ENCODE data around the gene VWF.
A peak's percentile ranks its signal among the peaks of the same experiment; 100 is the strongest.

Gene VWF

DNA sequence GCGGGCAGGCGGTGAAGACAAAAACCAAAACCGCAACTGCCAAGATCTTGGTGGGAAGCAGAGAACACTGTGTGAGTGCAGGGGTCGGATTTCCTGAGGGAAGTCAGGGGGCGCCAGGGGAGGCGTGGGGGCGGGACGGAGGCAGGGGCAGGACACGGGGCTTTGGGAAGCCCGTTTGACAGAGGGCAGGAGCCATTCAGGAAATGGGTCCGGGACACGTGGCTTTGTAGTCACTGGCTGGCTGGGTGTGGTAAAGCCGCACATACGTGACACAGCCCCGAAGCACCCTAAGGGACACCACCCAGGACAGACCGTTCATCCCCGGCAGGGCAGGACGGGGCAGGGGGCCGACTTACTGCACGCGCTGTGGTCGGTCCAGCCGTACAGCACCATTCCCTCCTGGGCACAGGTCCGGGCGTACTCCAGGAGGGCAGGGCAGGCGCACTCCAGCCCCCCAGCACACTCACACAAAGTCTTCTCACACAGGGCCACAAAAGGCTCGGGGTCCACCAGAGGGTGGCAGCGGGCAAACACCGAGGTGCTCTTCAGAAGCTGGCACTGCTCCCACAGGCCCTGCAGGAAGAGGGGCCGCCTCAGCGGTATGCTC, 49.4 kb downstream of the VWF start:
- peak; percentile 51 for DNase-seq

GRCh38 chr12:6074427-6074826, 50.0 kb downstream of the VWF start:
- no peak for DNase-seq

DNA sequence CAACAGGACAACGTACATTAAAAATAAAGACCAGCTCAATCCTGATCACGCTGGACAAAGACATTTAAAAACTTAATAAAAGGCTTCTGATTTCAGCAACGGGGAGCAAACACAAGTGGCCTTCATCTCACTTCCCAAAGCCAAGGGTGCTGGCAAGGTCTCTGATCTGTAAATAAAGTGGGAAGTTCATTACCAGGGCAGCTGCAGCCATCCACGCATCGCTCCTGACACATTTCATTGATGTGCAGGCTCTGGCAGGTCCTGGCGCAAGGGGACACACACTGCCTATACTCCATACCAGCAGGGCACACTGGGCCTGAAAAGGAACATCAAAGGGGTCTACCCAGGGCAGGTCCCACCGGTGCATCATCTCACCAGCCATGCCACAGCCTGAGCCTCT, 51.0 kb downstream of the VWF start:
- no peak for DNase-seq

DNA sequence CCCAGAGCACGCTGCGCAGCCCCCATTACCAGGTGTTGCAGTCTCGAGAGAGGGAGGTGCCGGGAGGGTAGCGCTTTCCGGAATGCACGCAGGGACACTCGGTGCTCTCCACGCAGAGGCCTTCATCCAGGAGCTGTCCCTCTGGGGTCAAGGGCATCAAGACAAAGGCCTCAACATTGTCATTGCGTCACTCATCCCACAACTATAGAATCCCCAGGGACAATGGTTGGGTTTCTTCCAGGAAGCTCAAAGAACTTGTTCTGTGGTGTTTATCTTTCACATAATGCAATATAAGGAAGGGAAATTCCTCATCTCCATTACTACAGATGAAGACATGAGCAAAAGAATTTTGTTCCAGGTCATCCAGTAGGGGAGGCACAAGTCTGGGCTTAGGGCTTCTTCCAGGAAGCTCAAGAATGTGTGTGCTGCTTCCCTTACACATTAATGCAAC, 52.1 kb downstream of the VWF start:
- DNase-seq, result no peak

GRCh38 chr12:6071589-6071988, 52.9 kb downstream of the VWF start:
- DNase-seq, result no peak

GRCh38 chr12:6070472-6071257, 53.8 kb downstream of the VWF start:
- no peak for DNase-seq

- DNase-seq, result peak; percentile 40
Measured at GRCh38 chr12:6069437-6070093, 54.9 kb downstream of the VWF start.

DNA sequence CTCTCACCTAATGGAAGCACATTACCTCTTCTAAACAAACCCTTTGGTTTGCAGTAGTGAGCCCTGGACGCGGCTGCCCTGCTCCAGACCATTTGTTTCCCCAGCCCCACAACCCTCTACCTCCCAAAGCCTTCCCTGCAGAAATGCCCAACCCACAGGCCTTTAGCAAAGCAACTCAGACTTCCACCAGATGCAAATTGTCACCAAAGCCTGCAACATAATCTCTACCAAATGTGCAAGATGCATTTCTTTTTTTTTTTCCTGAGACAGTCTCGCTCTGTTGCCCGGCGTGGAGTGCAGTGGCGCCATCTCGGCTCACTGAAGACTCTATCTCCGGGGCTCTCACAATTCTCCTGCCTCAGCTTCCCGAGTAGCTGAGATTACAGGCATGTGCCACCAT, 56.2 kb downstream of the VWF start:
- DNase-seq, result no peak

DNA sequence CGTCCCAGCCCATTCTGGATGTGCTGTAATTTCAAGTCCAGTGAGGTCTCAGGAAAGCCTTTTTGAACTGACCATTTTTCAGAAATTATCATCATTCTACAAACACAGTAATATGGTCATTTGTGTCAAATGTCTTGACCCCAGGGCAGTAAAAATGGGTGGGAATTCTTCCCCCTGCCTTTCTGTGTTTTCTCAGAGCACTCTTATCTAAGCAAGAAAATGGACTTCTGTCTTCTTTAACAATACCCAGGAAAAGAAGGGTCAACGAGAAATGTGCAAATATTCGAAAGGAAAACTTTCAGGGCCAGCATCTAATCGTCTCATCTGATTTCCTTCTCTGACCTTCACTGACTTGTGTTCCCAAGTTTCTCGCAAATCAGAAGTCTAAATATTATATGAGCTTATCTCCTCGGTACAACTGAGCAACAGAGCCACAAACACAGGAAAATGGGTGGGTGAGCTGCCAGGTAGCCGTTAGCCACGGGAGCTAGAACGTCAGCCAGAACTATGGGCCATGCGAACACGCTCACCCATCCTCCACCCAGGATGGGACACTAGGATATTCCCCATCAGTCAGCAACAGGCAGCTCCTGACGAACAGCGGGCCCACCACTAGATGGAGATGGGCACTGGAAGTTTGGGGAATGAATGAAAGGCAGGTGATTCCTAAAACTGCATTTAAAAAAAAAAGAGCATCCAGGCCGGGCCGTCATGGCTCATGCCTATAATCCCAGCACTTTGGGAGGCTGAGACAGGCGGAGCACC, 57.1 kb downstream of the VWF start:
- no peak for DNase-seq

DNA sequence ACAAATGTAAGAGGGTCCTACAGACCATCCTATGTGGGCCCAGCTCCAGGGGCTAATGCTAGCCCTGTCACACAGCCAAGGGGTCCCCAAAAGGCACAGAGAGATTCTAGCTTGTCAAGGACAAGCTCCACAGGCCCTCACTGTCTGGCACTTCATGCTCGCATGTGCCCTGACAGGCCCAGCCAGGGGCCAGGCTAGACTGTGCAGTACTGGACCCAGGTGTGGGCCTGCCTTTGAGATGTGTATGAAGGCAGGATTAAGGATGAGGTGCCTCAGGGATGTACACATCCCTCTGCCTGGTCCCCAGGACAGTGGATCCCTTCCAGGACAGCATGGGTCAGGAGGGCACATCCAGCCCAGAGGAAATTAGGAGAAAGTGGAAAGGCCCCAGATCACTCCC, 57.8 kb downstream of the VWF start:
- DNase-seq, result no peak

GRCh38 chr12:6065863-6066199, 58.6 kb downstream of the VWF start:
- DNase-seq, result no peak

GRCh38 chr12:6065131-6065862, 59.2 kb downstream of the VWF start:
- DNase-seq, result no peak

- peak; percentile 52 for DNase-seq
Measured at GRCh38 chr12:6062757-6063735, 61.4 kb downstream of the VWF start.

DNA sequence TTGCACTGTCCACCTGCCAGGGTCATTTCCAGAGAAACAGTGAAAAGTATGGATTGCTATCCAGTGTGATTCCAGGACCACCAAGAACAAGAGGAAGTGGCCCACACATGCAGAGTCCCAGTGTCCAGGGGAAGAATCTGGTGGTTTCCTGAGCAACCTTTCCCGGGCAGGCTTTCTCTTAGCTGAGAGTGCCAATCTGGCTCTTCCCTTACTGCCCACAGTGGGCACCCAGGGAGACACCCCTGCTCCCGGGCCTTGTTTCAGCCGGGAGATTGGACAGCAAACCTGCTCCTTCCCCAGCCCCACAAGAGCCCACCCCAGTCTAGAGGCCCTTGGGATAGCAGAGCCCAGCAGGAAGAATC, 62.1 kb downstream of the VWF start:
- DNase-seq, result no peak

- DNase-seq, result no peak
Measured at GRCh38 chr12:6061660-6062059, 62.8 kb downstream of the VWF start.

- DNase-seq, result no peak
Measured at GRCh38 chr12:6059860-6060565, 64.5 kb downstream of the VWF start.

GRCh38 chr12:6059221-6059620, 65.2 kb downstream of the VWF start:
- no peak for DNase-seq

- no peak for DNase-seq
Measured at GRCh38 chr12:6058481-6059161, 65.8 kb downstream of the VWF start.

GRCh38 chr12:6057700-6058099, 66.8 kb downstream of the VWF start:
- no peak for DNase-seq
